ENCODE results near the gene CIC. TPM values are rescaled to one million over a fixed set of nuclear protein-coding genes. Genes with fewer than 3 reads are reported as not detected.

CIC gene
- total and polyA plus RNA-seq, 9 of the 15 experiments (the other 6 are each of a cell fraction or from before 2014, with no cell fraction given): 0.07 to 44.7 (median 8.6) TPM

- no peak for TF ChIP-seq ZNF644 (tag; IDR thresholded peaks at IDR 0.05; ENCODE audit: low read depth)
- TF ChIP-seq MNT (conservative IDR thresholded peaks at IDR 0.05): peak in 1 of 2 experiments; percentile 30; a peak in 1 of 4 replicates
- TF ChIP-seq NEUROD1 (IDR thresholded peaks at IDR 0.05; ENCODE audit: borderline replicate concordance, low read depth, low read length, partially characterized antibody): peak; percentile 65
- TF ChIP-seq ZNF274 (IDR thresholded peaks at IDR 0.05; ENCODE audit: borderline replicate concordance, low read depth, low read length): no peak
- no peak for TF ChIP-seq ATF1 (CRISPR knock-in tag; IDR thresholded peaks at IDR 0.05)
- TF ChIP-seq ATF1 (tag; IDR thresholded peaks at IDR 0.05): no peak
- TF ChIP-seq JUN (IDR thresholded peaks at IDR 0.05; ENCODE audit: borderline replicate concordance, low read depth, low read length): no peak
- TF ChIP-seq JUN (CRISPR knock-in tag; IDR thresholded peaks at IDR 0.05; ENCODE audit: borderline replicate concordance): no peak
- TF ChIP-seq ETV6 (IDR thresholded peaks at IDR 0.05; ENCODE audit: borderline replicate concordance in 1 of 2, low read depth in 2 of 2, low read length in 1 of 2): no peak
- no peak for TF ChIP-seq ETV6 (CRISPR knock-in tag; IDR thresholded peaks at IDR 0.05; ENCODE audit: borderline replicate concordance)
- TF ChIP-seq ETS2 (tag; IDR thresholded peaks at IDR 0.05; ENCODE audit: borderline replicate concordance, poor library complexity, severe bottlenecking): no peak
- no peak for TF ChIP-seq TRIM28 (IDR thresholded peaks at IDR 0.05)
- TF ChIP-seq ZNF589 (CRISPR knock-in tag; IDR thresholded peaks at IDR 0.05; ENCODE audit: low read depth): no peak
- no peak for TF ChIP-seq ZNF717 (CRISPR knock-in tag; IDR thresholded peaks at IDR 0.05)
- TF ChIP-seq TCF7 (IDR thresholded peaks at IDR 0.05; ENCODE audit: borderline replicate concordance): no peak
- TF ChIP-seq RBM25 (IDR thresholded peaks at IDR 0.05; ENCODE audit: low read depth, low read length, severe bottlenecking): no peak
- TF ChIP-seq U2AF2 (optimal IDR thresholded peaks at IDR 0.05; ENCODE audit: low read depth, low read length): no peak
- TF ChIP-seq HOXB6 (CRISPR knock-in tag; IDR thresholded peaks at IDR 0.05; ENCODE audit: borderline replicate concordance): 0 out of 2 replicates have a peak, but pooled peaks have one; percentile 21
- no peak for TF ChIP-seq ZBTB11 (CRISPR knock-in tag; IDR thresholded peaks at IDR 0.05)
- no peak for TF ChIP-seq PRPF4 (IDR thresholded peaks at IDR 0.05; ENCODE audit: insufficient read depth, low read depth, low read length, poor library complexity, severe bottlenecking)
- TF ChIP-seq XRCC5 (IDR thresholded peaks at IDR 0.05; ENCODE audit: low read depth, low read length): peak; percentile 93
- no peak for TF ChIP-seq FOXJ3 (CRISPR knock-in tag; IDR thresholded peaks at IDR 0.05)
- TF ChIP-seq ZFP36 (IDR thresholded peaks at IDR 0.05; ENCODE audit: low read depth, low read length, partially characterized antibody): no peak
- no peak for TF ChIP-seq PHB2 (IDR thresholded peaks at IDR 0.05; ENCODE audit: low read depth)
Measured at GRCh38 chr19:42295831-42296525, 26.9 kb downstream of the CIC start (continued).
